BJ (cell line): ENCODE measurements around the gene HOXC5. TPM values are rescaled to one million over a fixed set of nuclear protein-coding genes. Genes with fewer than 3 reads are reported as not detected.

Source experiments
- CTCF ChIA-PET: fragments of 350-600 bp; formaldehyde crosslinking; extraction: SDS; loops from one replicate; lab custom pipeline; 2021; ENCODE audit warnings: antibody characterized with exemption, inconsistent platforms; lab: Yijun Ruan, JAX
- POLR2A ChIA-PET: fragments of 300-600 bp; sonication (Branson Sonifier 250); formaldehyde crosslinking; extraction: SDS; loops from one replicate; lab custom pipeline; 2021; ENCODE audit warnings: antibody characterized with exemption; lab: Charles Lee
- DNase-seq: peaks from one replicate; pipeline ENCODE4 v3.0.0-alpha.2; 2011; ENCODE audit warnings: low read depth
- H3K27me3 ChIP-seq: 2 replicates; pipeline ENCODE4 v1.6.0; 2011; ENCODE audit warnings: low read length; ENCODE audit not compliant: control insufficient read depth, insufficient read depth
- H3K36me3 ChIP-seq: 2 replicates; pipeline ENCODE4 v1.5.1; 2011; ENCODE audit warnings: low read length; ENCODE audit not compliant: control insufficient read depth, insufficient read depth
- H3K4me3 ChIP-seq: 2 replicates; pipeline ENCODE4 v1.5.1; 2011; ENCODE audit warnings: low read depth, mild to moderate bottlenecking, control low read depth, low read length
- polyA plus RNA-seq: library from polyadenylated mRNA; depleted of rRNA; stranded (reverse); fragments of >200 nt; gene quantifications from 2 replicates; pipeline ENCODE4 v1.2.3, GENCODE V29; 2011
- TF ChIP-seq, protein P1 (sequence below): IDR thresholded peaks from 2 replicates; pipeline ENCODE4 v1.5.1; 2011; ENCODE audit warnings: low read depth, mild to moderate bottlenecking, control low read depth, inconsistent platforms, low read length, moderate library complexity; ENCODE audit not compliant: insufficient read depth

The HOXC5 gene
- polyA plus RNA-seq, 1 experiment = not detected

DNA sequence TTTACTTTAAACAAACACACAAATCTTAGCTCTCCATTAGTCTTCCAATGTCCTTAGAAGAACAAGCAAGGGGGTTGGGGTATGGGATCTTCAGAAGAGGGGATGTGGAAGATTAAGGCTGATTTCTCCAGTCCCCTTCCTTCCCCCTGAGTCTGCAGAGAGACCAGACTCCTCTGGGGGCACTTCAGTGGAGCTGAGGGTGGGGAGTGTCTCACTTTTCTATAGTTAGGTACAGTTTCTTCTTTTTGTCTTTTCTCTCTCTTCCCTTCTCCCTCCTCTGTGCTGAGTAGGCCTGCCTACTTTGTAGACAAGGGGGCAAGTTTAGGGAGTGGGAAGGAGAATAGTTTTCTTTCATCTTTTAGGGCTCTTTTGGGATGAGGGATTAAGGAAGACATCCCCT is 23.3 kb downstream of the HOXC5 start:
- DNase-seq = no peak
- ChIA-PET POLR2A (no interaction called here), CTCF (no interaction called here)
- Histone ChIP-seq H3K36me3 (no peaks in the 10 kb centered on the region), H3K27me3 (peaks cover 15% of the 10 kb centered on the region), H3K4me3 (no peak overlapping the region)
- TF ChIP-seq, protein P1, sequence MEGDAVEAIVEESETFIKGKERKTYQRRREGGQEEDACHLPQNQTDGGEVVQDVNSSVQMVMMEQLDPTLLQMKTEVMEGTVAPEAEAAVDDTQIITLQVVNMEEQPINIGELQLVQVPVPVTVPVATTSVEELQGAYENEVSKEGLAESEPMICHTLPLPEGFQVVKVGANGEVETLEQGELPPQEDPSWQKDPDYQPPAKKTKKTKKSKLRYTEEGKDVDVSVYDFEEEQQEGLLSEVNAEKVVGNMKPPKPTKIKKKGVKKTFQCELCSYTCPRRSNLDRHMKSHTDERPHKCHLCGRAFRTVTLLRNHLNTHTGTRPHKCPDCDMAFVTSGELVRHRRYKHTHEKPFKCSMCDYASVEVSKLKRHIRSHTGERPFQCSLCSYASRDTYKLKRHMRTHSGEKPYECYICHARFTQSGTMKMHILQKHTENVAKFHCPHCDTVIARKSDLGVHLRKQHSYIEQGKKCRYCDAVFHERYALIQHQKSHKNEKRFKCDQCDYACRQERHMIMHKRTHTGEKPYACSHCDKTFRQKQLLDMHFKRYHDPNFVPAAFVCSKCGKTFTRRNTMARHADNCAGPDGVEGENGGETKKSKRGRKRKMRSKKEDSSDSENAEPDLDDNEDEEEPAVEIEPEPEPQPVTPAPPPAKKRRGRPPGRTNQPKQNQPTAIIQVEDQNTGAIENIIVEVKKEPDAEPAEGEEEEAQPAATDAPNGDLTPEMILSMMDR = no peak

DNA sequence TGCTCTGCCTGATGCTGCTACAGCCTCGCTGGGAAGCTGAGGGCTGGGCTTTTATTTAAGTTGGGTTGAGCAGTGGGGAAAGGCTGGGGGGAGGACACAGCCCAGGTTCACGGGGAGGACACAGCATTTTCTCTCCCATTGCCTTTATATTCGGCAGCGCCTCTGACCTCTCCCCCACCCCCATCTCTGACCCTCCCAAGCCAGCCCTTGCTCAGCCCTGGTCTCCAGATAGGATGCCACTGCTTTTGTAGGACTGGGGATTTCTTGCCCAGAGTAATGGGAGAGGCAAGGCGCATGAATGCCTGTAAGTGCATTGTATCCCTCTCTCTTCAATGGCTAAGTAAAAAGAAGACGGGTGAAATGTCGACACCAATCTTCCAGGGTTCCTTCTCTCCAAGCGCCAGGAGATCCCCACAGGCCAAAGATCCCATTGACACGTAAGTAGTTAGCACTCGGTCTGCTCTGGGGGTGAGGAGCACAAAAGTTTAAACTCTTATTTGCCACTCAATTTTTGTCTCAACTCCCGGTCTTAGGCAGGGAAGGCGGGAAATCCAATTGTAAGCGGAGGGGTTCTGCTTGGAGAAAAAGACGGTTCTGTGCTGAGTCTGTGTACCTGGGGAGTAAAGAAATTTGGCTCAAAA is 25.4 kb downstream of the HOXC5 start:
- DNase-seq = no peak
- Histone ChIP-seq H3K4me3 (no peak overlapping the region), H3K27me3 (peaks cover 7% of the 10 kb centered on the region), H3K36me3 (no peaks in the 10 kb centered on the region)
- CTCF ChIA-PET = interaction anchor here (1.8 kb wide), 1 partner anchor 26 kb away, joined by 4 read pairs; the partner anchor contains the start of gene HOXC5
- TF ChIP-seq, protein P1 = no peak
- POLR2A ChIA-PET = no interaction called here

DNA sequence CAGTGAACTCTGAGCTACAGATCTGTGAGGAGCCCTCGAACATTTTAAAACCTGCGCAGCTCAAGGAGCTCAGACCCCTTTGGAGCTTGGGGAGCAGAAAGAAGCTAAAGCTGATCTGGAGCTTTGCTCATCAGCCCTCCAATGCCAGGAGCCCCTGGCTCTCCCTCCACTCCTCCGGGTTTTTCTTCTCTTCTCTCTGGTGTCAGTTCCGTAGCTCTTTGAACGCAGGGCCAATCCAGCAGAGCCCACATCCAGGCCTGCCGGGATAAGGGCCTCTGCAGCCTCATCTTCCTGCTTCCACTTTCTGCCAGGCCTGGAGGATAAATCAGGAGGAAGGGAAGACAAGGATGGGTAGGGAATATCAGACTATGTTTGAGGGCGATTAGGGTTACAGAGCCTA is 26.8 kb downstream of the HOXC5 start:
- Histone ChIP-seq H3K27me3 (peaks cover 6% of the 10 kb centered on the region), H3K4me3 (no peak overlapping the region), H3K36me3 (no peaks in the 10 kb centered on the region)
- DNase-seq = no peak
- TF ChIP-seq, protein P1 = no peak
- CTCF ChIA-PET = interaction anchor here (1.8 kb wide), 1 partner anchor 27 kb away, joined by 4 read pairs; the partner anchor contains the start of gene HOXC5
- POLR2A ChIA-PET = interaction anchor here (0.5 kb wide), 1 partner anchor 311 kb away, joined by 8 read pairs; no protein-coding TSS in a partner anchor

DNA sequence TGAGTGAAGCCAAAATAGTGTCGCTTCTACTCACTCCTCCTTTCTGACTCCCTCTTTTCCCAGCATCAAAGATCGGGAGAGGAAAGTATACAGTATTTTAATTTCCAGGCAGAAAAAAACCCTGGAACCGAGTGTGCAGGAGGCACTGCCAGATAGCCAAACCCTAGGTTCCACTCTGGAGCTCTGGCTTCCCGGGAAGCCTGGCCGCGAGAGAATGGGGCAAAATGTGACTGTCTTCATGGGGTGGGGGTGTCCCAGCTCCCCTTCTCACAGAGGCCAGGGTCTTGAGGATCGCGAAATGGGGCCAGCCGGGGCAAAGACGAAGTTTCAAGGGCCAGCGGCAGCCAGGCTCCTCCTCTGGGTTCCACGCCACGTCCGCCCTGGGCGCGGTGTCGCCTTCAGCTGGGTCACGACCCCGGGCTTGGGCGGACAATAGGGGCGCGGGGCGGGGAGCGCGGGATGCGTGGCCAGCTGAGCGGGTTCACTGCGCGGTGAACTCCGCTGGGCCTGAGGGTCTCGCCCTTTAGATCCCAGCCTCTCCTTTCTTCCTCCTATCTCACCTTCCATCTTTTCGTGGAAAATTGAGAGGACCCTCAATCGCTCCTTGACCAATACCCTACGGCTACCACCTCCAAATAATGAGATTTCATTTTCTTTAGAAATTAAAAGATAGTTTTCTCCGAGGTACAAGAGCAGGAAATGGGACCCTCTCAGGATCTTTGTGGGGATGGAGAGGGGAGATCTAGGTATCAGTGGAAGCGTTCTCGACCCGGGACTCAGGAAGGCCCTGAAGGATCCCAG is 27.5 kb downstream of the HOXC5 start:
- TF ChIP-seq, protein P1 = no peak
- Histone ChIP-seq H3K4me3 (no peak overlapping the region), H3K27me3 (peaks cover 3% of the 10 kb centered on the region), H3K36me3 (no peaks in the 10 kb centered on the region)
- DNase-seq = no peak
- ChIA-PET CTCF (interaction anchor here (1.5 to 1.8 kb wide), 2 partner anchors 8 to 28 kb away, joined by 4 to 5 read pairs; partner anchors contain the start of gene HOXC5), POLR2A (interaction anchor here (0.5 kb wide), 1 partner anchor 310 kb away, joined by 8 read pairs; no protein-coding TSS in a partner anchor)
